ENCODE measurements around the gene PLEKHF1.

DNA sequence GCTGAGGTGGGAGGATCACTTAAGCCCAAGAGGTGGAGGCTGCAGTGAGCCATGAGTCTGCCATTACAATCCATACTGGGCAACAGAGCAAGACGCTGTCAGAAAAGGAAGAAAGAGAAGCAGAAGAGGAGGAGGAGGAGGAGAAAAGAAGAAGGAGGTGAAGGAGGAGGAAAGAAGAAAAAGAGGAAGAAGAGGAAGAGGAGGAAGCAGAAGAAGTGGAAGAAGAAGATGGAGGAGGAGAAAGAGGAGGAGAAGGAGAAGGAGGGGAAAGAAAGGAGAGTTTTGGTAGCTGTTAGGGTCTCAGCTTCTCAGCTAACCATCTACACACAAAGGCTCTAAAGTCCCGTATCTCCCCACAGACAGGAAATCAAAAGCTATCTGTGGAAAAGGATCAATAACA is 23.7 kb upstream of the PLEKHF1 start:
- no peak for TF ChIP-seq CTCF (IDR thresholded peaks at IDR 0.05)
- no peak for TF ChIP-seq POLR2AphosphoS5 (IDR thresholded peaks at IDR 0.05)
